GM12878 (cell line): ENCODE data around the gene HYOU1. TPM values are rescaled to one million over a fixed set of nuclear protein-coding genes. Genes with fewer than 3 reads are reported as not detected.
A peak's percentile ranks its signal among the peaks of the same experiment; 100 is the strongest.

ENCODE experiments used
- CBFB ChIP-seq: IDR thresholded peaks from 2 replicates; pipeline ENCODE4 v1.6.1; 2016; ENCODE audit warnings: antibody characterized with exemption, low read depth
- GABPA ChIP-seq: IDR thresholded peaks from 2 replicates; pipeline ENCODE4 v1.6.1; 2014; ENCODE audit warnings: antibody characterized with exemption, low read depth, mild to moderate bottlenecking, inconsistent platforms
- HDAC6 ChIP-seq: fragments of 200-600 bp; sonication (generic); IDR thresholded peaks from one replicate; pipeline ENCODE4 v1.8.0; 2017; ENCODE audit warnings: antibody characterized with exemption; ENCODE audit not compliant: unreplicated experiment
- MEF2B ChIP-seq: fragments of 450-650 bp; IDR thresholded peaks from 2 replicates; pipeline ENCODE4 v1.6.1; 2018; ENCODE audit warnings: mild to moderate bottlenecking, moderate library complexity; ENCODE audit not compliant: partially characterized antibody, poor library complexity, severe bottlenecking
- MYC ChIP-seq: IDR thresholded peaks from 2 replicates; pipeline ENCODE4 v1.6.1; 2011; ENCODE audit warnings: mild to moderate bottlenecking, low read length, moderate library complexity, inconsistent platforms; ENCODE audit not compliant: insufficient read depth, insufficient replicate concordance, insufficient read length, severe bottlenecking
- NFYB ChIP-seq: IDR thresholded peaks from 2 replicates; pipeline ENCODE4 v1.6.1; 2011; ENCODE audit warnings: low read depth, mild to moderate bottlenecking, low read length, improper control_type of control experiment, moderate library complexity; ENCODE audit not compliant: insufficient read depth
- NR2F1 ChIP-seq: fragments of 450-650 bp; conservative IDR thresholded peaks from 2 replicates; pipeline ENCODE4 v1.6.1; 2017; ENCODE audit warnings: mild to moderate bottlenecking
- RAD21 ChIP-seq: IDR thresholded peaks from 2 replicates; pipeline ENCODE4 v1.6.1; 2011; ENCODE audit warnings: mild to moderate bottlenecking, low read depth, low read length, moderate library complexity; ENCODE audit not compliant: insufficient read depth
- RELA ChIP-seq: fragments of 450-650 bp; IDR thresholded peaks from 2 replicates; pipeline ENCODE4 v1.8.0; 2014; ENCODE audit warnings: borderline replicate concordance; ENCODE audit not compliant: partially characterized antibody
- RUNX3 ChIP-seq: IDR thresholded peaks from 2 replicates; pipeline ENCODE4 v1.6.1; 2012; ENCODE audit warnings: low read length, inconsistent platforms
- SIX5 ChIP-seq: IDR thresholded peaks from 2 replicates; pipeline ENCODE4 v1.6.1; 2011; ENCODE audit warnings: mild to moderate bottlenecking, low read depth, low read length, moderate library complexity; ENCODE audit not compliant: severe bottlenecking
- SMAD1 ChIP-seq: fragments of 450-650 bp; IDR thresholded peaks from 2 replicates; pipeline ENCODE4 v1.6.1; 2018; ENCODE audit warnings: mild to moderate bottlenecking, low read depth; ENCODE audit not compliant: partially characterized antibody
- SREBF2 ChIP-seq: IDR thresholded peaks from 2 replicates; pipeline ENCODE4 v1.6.1; 2012; ENCODE audit warnings: mild to moderate bottlenecking, low read length
- YY1 ChIP-seq: IDR thresholded peaks from 2 replicates; pipeline ENCODE4 v1.6.1; 2011; ENCODE audit warnings: low read depth, mild to moderate bottlenecking, low read length
- ZNF207 ChIP-seq: fragments of 450-650 bp; IDR thresholded peaks from 2 replicates; pipeline ENCODE4 v1.6.1; 2014; ENCODE audit warnings: antibody characterized with exemption, mild to moderate bottlenecking, borderline replicate concordance
- polyA plus RNA-seq, 11 experiments: library from polyadenylated mRNA; depleted of rRNA in 4 of 11; unstranded in 6 of 11; stranded (reverse) in 5 of 11; fragments of >200 nt; fragmentation: Nextera tagmentation in 4 of 11; fragmentation: Illumina TruSeq in 1 of 11; extraction: Ambion mirVana in 4 of 11; extraction: Trizol in 1 of 11; gene quantifications; 1 replicate in 1 of 11; 2 replicates in 10 of 11; pipeline versions ENCODE4 v1.2.1 to v1.2.3, GENCODE V29; 2011 to 2016; ENCODE audit warnings: inconsistent platforms in 2 of 11, missing spikeins in 2 of 11, low read depth in 1 of 11
- total RNA-seq, 4 experiments: library from RNA; depleted of rRNA in 3 of 4; stranded (reverse); fragments of >200 nt in 3 of 4; fragmentation: Illumina TruSeq in 1 of 4; extraction: Trizol in 1 of 4; gene quantifications; 2 replicates each; pipeline versions ENCODE4 v1.2.1 to v1.2.3, GENCODE V29; 2013 to 2021
- TF ChIP-seq, protein P1 (sequence below): IDR thresholded peaks from 2 replicates; pipeline ENCODE4 v1.6.1; 2012; ENCODE audit warnings: improper control_type of control experiment, low read depth, low read length; ENCODE audit not compliant: insufficient replicate concordance
- TF ChIP-seq, protein P2 (sequence below): fragments of 450-650 bp; IDR thresholded peaks from 2 replicates; pipeline ENCODE4 v1.6.1; 2018; ENCODE audit warnings: borderline replicate concordance, mild to moderate bottlenecking; ENCODE audit not compliant: partially characterized antibody
- TF ChIP-seq, protein P3 (sequence below): IDR thresholded peaks from 2 replicates; pipeline ENCODE4 v1.6.1; 2012; ENCODE audit warnings: low read depth, low read length, improper control_type of control experiment

HYOU1 gene
- total and polyA plus RNA-seq, 10 of the 15 experiments (the other 5 are each of a cell fraction or from before 2014, with no cell fraction given), result 15.4 to 157 (median 109) TPM

DNA sequence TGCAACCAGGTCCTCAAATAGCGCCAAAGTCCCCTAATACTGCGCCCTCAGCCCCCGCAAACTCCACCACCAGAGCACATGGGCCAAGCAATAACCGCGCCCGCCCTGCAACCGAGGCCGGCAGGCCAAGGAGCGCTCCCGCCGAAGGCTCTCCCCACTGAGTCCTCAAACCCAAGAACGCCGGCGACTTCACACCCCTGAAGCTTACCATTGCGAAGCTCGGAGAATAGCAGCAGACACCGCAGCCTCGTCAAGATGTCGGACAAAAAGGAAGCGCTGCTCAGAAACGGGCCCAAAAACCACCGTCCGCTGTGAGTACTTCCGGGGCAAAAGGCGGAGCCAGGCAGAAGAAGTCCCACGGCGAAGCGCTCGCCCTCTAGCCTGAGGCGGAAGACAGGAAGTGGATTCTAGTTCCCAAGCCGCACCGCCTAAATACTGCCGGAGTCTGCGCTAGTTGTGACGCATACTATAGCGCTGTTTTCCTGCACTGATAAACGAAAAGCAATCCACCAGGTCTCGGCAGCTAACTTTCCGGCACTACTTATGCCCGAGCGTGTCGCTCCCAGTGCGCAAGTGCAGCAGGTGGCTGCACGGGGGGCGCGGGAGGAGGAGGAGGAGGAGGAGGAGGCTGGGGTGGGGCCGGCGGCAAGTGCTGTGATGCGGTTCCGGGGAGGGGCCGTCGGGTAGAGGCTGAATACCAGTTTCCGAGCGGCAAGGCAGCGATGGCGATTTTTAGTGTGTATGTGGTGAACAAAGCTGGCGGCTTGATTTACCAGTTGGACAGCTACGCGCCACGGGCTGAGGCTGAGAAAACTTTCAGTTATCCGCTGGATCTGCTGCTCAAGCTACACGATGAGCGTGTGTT lies 38.7 kb downstream of the HYOU1 start, which contains the start of the genes RPS25 and TRAPPC4 (continued):
- TF ChIP-seq, protein P1, sequence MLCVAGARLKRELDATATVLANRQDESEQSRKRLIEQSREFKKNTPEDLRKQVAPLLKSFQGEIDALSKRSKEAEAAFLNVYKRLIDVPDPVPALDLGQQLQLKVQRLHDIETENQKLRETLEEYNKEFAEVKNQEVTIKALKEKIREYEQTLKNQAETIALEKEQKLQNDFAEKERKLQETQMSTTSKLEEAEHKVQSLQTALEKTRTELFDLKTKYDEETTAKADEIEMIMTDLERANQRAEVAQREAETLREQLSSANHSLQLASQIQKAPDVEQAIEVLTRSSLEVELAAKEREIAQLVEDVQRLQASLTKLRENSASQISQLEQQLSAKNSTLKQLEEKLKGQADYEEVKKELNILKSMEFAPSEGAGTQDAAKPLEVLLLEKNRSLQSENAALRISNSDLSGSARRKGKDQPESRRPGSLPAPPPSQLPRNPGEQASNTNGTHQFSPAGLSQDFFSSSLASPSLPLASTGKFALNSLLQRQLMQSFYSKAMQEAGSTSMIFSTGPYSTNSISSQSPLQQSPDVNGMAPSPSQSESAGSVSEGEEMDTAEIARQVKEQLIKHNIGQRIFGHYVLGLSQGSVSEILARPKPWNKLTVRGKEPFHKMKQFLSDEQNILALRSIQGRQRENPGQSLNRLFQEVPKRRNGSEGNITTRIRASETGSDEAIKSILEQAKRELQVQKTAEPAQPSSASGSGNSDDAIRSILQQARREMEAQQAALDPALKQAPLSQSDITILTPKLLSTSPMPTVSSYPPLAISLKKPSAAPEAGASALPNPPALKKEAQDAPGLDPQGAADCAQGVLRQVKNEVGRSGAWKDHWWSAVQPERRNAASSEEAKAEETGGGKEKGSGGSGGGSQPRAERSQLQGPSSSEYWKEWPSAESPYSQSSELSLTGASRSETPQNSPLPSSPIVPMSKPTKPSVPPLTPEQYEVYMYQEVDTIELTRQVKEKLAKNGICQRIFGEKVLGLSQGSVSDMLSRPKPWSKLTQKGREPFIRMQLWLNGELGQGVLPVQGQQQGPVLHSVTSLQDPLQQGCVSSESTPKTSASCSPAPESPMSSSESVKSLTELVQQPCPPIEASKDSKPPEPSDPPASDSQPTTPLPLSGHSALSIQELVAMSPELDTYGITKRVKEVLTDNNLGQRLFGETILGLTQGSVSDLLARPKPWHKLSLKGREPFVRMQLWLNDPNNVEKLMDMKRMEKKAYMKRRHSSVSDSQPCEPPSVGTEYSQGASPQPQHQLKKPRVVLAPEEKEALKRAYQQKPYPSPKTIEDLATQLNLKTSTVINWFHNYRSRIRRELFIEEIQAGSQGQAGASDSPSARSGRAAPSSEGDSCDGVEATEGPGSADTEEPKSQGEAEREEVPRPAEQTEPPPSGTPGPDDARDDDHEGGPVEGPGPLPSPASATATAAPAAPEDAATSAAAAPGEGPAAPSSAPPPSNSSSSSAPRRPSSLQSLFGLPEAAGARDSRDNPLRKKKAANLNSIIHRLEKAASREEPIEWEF, result no peak
- TF ChIP-seq RUNX3 (peak; percentile 88), NFYB (no peak), RELA (peak; percentile 35), MYC (peak; percentile 82), RAD21 (no peak), MEF2B (no peak), SIX5 (peak; percentile 68), YY1 (peak; percentile 95), NR2F1 (0 out of 2 replicates have a peak, but pooled peaks have one; percentile 39), GABPA (peak; percentile 99), SMAD1 (peak; percentile 83), HDAC6 (peak; percentile 63), ZNF207 (peak; percentile 44; the same call in 1 of the 2 replicates), SREBF2 (0 out of 2 replicates have a peak, but pooled peaks have one; percentile 15), CBFB (peak; percentile 93)
- TF ChIP-seq, protein P2, sequence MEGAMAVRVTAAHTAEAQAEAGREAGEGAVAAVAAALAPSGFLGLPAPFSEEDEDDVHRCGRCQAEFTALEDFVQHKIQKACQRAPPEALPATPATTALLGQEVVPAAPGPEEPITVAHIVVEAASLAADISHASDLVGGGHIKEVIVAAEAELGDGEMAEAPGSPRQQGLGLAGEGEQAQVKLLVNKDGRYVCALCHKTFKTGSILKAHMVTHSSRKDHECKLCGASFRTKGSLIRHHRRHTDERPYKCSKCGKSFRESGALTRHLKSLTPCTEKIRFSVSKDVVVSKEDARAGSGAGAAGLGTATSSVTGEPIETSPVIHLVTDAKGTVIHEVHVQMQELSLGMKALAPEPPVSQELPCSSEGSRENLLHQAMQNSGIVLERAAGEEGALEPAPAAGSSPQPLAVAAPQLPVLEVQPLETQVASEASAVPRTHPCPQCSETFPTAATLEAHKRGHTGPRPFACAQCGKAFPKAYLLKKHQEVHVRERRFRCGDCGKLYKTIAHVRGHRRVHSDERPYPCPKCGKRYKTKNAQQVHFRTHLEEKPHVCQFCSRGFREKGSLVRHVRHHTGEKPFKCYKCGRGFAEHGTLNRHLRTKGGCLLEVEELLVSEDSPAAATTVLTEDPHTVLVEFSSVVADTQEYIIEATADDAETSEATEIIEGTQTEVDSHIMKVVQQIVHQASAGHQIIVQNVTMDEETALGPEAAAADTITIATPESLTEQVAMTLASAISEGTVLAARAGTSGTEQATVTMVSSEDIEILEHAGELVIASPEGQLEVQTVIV, result peak; percentile 91
- TF ChIP-seq, protein P3, sequence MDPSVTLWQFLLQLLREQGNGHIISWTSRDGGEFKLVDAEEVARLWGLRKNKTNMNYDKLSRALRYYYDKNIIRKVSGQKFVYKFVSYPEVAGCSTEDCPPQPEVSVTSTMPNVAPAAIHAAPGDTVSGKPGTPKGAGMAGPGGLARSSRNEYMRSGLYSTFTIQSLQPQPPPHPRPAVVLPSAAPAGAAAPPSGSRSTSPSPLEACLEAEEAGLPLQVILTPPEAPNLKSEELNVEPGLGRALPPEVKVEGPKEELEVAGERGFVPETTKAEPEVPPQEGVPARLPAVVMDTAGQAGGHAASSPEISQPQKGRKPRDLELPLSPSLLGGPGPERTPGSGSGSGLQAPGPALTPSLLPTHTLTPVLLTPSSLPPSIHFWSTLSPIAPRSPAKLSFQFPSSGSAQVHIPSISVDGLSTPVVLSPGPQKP, result peak; percentile 11; the same call in 1 of the 2 replicates
